Urothelium cell line (cell line): Measurements from ENCODE around the gene ZCCHC3.
A peak's percentile ranks its signal among the peaks of the same experiment; 100 is the strongest.

Source experiments
- DNase-seq: peaks from one replicate; pipeline ENCODE4 v3.0.0; 2011; ENCODE audit warnings: low spot score, mixed read lengths
- FAIRE-seq: peaks from 2 replicates; lab custom pipeline; 2011; peaks lifted over from hg19 to GRCh38; lab: Jason Lieb, UNC

ZCCHC3 gene

GRCh38 chr20:278607-279571 is 18.5 kb upstream of the ZCCHC3 start:
- FAIRE-seq (no peak), DNase-seq (no peak)

DNA sequence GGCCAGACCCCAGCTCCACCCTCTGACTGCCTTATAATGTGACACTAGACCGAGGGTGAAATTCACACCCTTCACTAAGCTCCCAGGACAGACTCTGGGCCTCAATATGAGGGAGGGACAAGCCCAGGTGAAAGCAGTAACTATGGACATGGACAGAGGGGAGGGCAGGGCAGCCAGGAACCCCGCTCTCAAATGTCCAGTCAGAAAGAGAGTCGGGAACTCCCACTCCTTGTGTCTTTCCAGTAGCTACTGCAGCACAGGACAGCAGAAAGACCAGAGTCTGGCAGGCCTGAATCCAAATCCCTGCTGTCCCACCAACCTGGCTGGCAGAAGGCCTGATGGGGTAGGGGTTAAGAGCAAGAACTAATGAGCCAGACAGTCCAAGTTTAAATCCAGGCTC is 13.2 kb upstream of the ZCCHC3 start:
- no peak for FAIRE-seq
- no peak for DNase-seq

DNA sequence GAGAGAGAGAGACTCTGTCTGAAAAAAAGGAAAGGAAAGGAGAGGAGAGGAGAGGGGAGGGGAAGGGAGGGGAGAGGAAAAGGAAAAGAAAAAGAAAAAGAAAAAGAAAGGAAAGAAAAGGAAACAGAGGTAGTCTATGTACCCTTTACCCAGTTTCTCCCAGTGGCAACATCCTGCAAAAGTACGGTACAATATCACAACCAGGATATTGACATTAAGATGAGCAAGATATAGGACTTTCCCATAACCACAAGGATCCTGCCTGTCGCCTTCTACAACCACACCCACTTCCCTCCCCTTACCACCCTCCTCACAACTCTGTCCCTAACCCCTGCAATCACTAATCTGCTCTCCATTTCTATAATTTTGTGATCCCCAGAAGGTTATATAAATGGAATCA is 10.9 kb upstream of the ZCCHC3 start:
- DNase-seq (no peak), FAIRE-seq (no peak)

DNA sequence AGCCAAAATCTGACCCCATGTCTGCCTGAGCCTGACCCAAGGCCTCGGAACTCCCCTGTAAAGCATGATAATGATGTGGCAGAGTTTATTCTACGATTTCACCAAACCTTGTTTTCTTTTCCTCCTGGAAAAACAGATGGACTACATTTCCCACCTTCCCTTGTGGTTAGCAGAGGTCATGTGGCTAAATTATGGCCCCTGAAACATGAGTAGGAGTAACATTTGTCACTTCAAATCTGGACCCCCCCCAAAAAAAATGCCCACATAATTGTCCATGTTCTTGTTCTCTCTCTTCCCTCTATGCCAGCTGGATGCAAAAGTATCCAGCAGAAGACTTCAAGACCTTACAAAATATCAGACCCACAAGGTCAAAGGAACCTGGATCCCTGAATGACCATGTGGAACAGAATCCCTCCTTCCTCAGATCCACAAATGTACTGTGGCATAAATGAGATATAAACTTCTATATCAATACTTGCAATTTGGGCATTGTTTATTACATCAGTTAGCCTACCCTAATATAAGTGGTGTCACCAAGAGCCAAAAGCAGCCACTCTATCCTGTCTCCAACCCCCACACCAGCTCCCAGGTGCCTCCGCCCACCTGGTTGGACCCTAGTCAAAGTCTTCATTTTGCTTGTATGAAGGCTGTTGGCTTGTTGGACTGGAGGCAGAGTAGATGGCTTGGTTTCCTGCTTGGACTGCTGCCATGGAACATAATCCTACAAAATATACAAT is 8.2 kb upstream of the ZCCHC3 start:
- FAIRE-seq (no peak), DNase-seq (no peak)

GRCh38 chr20:289693-290083 is 7.7 kb upstream of the ZCCHC3 start:
- no peak for DNase-seq
- FAIRE-seq, result no peak

DNA sequence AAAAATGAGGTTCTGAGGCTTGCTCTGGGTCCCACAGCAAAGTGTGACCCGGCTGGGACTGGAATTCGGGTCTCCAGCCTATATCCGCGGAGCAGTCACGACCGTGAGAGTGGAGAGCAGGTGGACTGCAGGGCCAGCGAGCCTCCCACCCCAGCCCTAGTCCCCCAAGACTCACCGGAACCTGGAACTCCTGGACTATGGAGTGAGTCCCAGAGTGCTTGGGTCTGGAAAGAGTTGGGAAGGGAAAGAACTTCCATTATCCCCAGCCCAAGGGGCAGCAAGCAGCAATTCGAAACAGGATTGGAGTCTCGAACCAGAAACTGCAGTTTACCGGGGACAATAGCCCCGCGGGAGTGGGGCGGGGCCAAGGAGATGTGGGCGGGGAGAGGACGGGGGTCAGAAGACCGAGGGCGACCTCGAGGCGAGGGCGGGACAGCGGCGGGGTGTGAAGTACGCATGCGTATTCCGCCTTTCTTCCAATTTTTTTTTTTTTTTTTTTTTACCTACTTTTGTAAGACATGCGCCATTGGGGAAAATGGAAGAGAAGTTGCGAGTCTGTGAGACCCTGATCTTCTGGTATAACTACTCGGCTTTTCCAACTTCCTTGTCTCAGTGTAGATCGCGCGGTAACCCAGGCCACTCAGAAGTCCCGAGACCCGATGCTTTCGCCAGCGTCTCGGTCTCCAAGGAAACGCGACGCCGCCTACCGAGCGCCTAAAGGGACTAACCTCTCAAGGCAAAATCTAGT is 7.1 kb upstream of the ZCCHC3 start, which contains the start of gene C20orf96:
C20orf96 (minus strand) TSS at position 667 of the 748 bp plus-strand sequence; CDS start at position 527, 140 bp downstream.
- peak; percentile 97 for DNase-seq
- no peak for FAIRE-seq

- no peak for FAIRE-seq
- DNase-seq, result no peak
These were observed 2.8 kb upstream of the ZCCHC3 start for GRCh38 chr20:294602-295001.

DNA sequence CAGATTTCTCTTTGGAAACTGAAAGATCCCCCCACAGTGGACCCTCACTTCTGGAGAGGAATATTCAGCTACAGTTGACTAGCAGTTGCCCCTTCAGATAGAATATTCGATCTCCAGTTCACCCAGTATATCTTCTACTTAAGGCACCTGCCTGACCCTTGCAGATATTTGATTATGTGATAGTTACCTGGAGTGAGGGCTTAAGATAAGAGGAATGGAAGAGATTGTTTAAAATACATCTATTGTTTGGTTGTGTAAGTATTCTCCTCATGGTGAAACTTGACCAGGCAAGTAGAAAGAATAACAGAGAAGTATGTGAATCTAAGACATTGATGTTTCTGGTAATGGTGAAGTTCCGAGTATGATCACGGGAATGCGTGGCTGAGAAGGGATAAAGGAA is 1.6 kb upstream of the ZCCHC3 start:
- DNase-seq (no peak), FAIRE-seq (no peak)

DNA sequence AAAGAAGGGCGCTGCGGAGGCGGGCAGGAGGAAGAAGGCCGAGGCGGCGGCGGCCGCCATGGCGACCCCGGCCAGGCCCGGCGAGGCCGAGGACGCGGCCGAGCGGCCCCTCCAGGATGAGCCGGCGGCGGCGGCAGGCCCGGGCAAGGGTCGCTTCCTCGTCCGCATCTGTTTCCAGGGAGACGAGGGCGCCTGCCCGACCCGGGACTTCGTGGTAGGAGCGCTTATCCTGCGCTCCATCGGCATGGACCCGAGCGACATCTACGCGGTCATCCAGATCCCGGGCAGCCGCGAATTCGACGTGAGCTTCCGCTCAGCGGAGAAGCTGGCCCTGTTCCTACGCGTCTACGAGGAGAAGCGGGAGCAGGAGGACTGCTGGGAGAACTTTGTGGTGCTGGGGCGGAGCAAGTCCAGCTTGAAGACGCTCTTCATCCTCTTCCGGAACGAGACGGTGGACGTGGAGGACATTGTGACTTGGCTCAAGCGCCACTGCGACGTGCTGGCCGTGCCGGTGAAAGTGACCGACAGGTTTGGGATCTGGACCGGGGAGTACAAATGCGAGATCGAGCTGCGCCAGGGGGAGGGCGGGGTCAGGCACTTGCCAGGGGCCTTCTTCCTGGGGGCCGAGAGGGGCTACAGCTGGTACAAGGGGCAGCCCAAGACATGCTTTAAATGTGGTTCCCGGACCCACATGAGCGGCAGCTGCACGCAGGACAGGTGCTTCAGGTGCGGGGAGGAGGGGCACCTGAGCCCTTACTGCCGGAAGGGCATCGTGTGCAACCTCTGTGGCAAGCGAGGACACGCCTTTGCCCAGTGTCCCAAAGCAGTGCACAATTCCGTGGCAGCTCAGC is 780 bp downstream of the ZCCHC3 start:
- FAIRE-seq (no peak), DNase-seq (peak; percentile 47)

DNA sequence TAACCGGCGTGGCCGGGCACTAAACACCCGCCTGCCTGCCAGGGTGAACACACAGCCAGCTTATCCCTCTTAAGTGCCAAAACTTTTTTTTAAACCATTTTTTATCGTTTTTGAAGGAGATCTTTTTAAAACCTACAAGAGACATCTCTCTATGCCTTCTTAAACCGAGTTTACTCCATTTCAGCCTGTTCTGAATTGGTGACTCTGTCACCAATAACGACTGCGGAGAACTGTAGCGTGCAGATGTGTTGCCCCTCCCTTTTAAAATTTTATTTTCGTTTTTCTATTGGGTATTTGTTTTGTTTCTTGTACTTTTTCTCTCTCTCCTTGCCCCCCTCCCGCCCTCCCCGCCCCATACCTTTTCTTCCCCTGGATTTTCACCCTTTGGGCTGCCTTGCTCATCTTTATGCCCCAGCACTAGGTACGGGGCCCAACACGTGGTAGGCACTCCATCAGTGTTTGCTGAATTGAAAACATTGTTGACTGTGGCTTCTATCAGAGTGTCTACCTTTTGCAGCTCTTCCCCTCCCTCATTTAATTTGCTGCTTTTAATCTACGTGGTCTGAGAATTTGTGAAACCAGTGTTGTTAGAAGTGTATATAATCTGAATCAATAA is 1.5 kb downstream of the ZCCHC3 start:
- DNase-seq (no peak), FAIRE-seq (no peak)

- DNase-seq, result no peak
- FAIRE-seq, result no peak
These were observed 3.1 kb downstream of the ZCCHC3 start for GRCh38 chr20:300345-300990.

DNA sequence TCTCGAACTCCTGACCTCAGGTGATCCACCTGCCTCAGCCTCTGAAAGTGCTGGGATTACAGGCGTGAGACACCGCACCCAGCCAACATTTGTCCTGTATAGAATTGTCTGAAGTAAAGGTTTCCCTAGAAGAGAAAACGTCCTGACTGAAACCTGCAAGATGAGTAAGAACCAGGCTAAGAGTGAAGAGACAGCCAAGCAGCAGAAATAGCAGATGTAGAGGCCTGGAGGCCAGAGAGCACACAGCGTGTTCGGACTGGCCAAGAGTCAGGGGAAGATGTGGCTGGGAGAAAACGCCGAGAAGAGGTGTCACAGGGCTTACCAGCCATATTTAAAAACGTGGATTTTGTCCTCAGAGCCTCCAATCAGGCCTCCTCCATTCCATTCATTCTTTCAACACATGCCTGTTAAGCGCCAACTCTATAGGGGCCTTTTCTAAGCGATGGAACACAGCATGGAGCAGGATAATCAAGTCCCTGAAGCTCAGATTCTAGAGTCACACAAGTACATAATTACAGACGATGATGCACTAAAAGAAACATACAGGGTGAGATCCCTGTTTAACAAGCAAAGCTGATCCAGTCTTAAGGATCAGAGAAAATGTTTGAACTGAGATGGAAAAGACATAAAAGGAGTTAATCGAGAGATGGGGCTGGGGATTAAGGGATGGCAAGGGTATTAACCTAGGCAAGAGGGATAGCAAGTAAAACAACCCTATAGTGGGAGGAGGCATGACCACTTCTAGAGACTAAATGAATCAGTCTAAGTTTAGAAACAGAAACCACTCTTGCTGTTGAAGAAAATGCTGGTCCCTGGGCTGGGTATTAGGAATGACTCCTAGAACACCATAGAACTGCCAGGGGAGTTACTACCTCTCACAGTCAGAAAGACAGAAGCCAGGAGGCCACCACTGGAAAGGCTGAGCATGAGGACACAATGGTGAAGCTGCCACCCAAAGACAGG is 4.8 kb downstream of the ZCCHC3 start:
- FAIRE-seq (no peak), DNase-seq (no peak)

GRCh38 chr20:305745-306144 is 8.4 kb downstream of the ZCCHC3 start:
- no peak for DNase-seq
- FAIRE-seq, result no peak

- DNase-seq (no peak), FAIRE-seq (no peak)
These were observed 11.2 kb downstream of the ZCCHC3 start for GRCh38 chr20:308427-309038.

DNA sequence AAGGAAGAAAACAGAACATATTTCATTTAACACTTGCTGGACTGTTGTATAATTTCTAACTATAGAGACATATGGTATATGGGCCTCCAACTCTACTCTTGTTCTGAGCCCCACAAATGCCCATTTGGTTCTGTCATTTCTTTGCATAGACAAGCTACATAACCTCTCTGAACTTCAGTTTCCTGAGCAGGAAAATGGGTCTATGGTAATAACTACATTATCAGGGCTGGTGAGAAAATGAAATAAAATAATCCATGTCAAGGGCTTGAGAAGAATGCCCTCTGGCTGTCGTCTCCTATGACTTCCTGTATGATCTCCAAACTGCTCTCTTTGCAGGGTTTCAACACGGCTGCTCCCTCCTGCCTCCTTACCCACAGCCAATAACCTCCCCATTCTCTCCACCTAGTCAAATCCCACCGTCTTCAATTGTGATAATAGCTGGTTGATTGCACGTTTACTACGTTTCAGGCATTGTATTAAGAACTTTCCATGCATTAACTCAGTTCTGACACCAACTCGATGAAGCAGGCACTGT is 12.0 kb downstream of the ZCCHC3 start:
- DNase-seq (no peak), FAIRE-seq (no peak)

GRCh38 chr20:309841-310644 is 12.7 kb downstream of the ZCCHC3 start:
- peak; percentile 64 for DNase-seq
- FAIRE-seq, result no peak

- FAIRE-seq, result no peak
- no peak for DNase-seq
These were observed 13.3 kb downstream of the ZCCHC3 start for GRCh38 chr20:310645-311044.
